ENCODE measurements around the gene CRACR2B.

The CRACR2B gene

DNA sequence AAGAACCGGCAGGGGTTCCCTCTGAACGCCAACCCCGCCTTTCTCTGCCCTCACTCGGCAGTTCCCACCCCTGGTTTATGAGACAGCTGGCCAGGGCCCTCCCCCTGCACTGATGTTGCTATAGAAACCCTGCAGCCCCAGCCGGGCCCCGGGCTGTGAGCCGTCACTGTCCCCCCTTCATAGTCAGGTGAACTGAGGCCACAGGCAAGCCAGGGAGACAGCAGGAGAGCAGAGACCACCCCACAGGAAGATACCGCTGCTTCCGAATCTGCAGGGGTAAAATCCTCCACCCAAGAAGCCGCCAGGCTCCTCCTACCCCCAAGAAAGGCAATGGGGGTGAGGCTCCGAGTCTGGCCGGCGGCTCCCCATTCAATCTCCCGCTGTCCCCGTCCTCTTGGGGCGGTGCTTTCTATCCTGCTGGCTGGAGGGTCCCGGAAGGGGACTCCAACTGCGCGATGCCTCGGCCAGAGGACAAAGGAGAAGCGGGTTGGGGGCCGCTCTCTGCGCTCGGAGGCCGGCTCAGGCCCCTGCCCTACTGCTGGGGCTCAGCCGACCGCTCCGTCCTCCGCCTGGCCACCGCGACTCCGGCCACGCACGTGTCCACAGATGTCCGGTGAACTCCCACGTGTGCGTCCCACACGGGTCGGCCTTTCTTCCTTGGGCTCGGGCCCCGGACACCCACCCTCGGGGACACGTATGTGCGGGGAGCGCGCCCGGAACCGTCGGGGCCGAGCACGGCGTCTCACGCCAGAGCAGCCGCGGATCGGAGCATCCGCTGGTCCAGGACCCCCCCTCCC lies 30.2 kb upstream of the CRACR2B start:
- peak; percentile 80 for DNase-seq

DNA sequence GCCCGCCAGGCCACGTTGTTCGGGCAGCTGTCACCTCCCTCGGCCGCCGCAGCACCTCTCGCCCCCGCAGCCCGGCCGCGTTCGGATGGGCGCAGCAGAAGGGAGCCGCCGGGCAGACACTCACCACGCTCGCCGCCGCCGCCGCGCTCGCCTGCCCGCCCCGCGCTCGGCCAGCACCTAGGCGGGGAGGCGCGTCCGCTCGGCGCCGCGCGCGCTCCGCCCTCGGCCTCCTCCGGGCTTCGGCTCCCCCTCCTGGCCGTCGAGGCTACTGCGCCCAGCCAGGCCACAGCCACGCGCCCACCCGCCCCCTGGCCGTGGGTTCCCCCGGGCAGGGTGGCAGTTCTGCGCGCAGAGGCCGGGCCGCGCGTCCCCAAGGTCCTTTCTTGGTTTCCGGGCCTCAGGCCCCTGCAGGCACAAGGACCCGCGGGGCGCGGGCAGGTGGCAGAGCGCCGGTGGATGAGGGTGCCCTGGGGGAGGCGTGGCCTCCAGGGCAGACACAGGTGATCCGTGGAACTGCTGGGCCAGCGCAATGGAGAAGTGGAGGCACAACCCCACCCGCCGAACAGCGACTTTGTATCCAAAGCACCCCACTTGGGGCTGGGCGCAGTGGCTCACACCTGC lies 29.5 kb upstream of the CRACR2B start, which contains the start of gene SLC25A22:
Gene SLC25A22, minus strand, starts transcription at position 189 of the 621 bp plus-strand sequence. CDS start 3,275 bp downstream, outside the sequence.
- no CpG with 5 or more reads among the region's 69 CpGs for WGBS (ENCODE audit: extremely low coverage, insufficient coverage, low lambda C conversion rate)
- Histone ChIP-seq H3K36me3 (ENCODE audit: control insufficient read depth, insufficient read depth, low read length) (no peaks in the 10 kb centered on the region), H2BK15ac (replicated peaks; ENCODE audit: low read depth) (no peak within 1 kb of the TSS)

More for the DNA sequence above, 30.2 kb upstream of the CRACR2B start:
- peaks cover 3% of the 10 kb centered on the region for H3K79me2 ChIP-seq (ENCODE audit: control insufficient read depth, insufficient read depth, low read length)
- H3K18ac ChIP-seq (ENCODE audit: low read length): peak overlapping the region; percentile 44
- H2BK15ac ChIP-seq (replicated peaks; ENCODE audit: low read depth): no peak overlapping the region
- H4K8ac ChIP-seq (ENCODE audit: low read depth, low read length): no peak overlapping the region
- H2AK5ac ChIP-seq (ENCODE audit: low read length): no peak overlapping the region
- no peak overlapping the region for H3K23ac ChIP-seq (ENCODE audit: low read length)
- H3K36me3 ChIP-seq (ENCODE audit: control insufficient read depth, insufficient read depth, low read length): no peaks in the 10 kb centered on the region
- H3K9ac ChIP-seq (ENCODE audit: low read length): peak overlapping the region; percentile 99
- H3K4me3 ChIP-seq (ENCODE audit: low read length): peak overlapping the region; percentile 90
- H3K4ac ChIP-seq (ENCODE audit: low read depth, low read length): peak overlapping the region; percentile 8
- H2BK120ac ChIP-seq (ENCODE audit: low read depth, low read length): no peak overlapping the region
- no peaks in the 10 kb centered on the region for H3K27me3 ChIP-seq (ENCODE audit: insufficient read depth, low read length, poor library complexity)
- H3K4me1 ChIP-seq (ENCODE audit: control insufficient read depth, low read depth, low read length): no peaks in the 10 kb centered on the region
- peak overlapping the region; percentile 73 for H2BK5ac ChIP-seq (ENCODE audit: low read length)
- H3K56ac ChIP-seq (ENCODE audit: low read length): peak overlapping the region; percentile 100
- no peak overlapping the region for H4K5ac ChIP-seq (ENCODE audit: low read length)
- peak overlapping the region; percentile 76 for H3K4me2 ChIP-seq (ENCODE audit: low read length)
- H3K27ac ChIP-seq (ENCODE audit: low read depth, low read length): peak overlapping the region; percentile 54
- H3K79me1 ChIP-seq (ENCODE audit: low read length): peaks cover 4% of the 10 kb centered on the region
- WGBS (ENCODE audit: extremely low coverage, insufficient coverage, low lambda C conversion rate): no CpG with 5 or more reads among the region's 57 CpGs

DNA sequence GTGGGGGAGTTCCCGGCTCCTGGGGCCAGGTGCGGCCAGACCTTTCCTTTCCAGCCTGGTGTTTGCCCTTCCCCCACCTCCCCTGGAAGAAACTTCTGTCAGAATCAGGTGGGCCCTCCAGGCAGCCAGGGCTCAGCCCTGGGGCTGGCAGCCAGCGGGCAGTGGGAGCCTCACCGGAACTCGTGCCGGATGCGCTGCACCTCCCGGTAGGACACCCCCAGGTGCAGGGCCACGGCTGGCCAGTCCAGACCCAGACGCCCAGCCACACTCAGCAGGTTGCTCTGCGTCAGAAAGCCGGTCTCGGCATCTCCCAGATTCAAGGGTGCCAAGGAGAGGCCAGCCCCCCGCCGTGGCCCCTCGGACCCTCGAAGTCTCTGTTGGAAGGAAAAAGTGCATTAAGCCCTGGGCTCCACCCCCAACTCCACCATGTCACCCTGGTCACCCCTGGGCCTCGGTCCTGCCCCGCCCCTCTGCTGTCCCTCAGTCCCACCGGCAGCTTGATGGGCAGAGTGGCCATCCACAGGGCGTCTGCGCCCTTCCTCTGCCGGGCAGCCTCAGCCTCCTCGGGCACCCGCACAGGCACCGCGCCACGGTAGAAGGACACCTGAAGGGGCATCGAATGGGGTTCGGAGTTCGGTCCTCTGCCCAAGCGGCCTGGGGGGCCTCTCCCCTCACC lies 27.9 kb upstream of the CRACR2B start:
- Histone ChIP-seq H3K4me1 (ENCODE audit: control insufficient read depth, low read depth, low read length) (peaks cover 4% of the 10 kb centered on the region), H3K18ac (ENCODE audit: low read length) (no peak overlapping the region), H3K79me1 (ENCODE audit: low read length) (peaks cover 4% of the 10 kb centered on the region), H3K9ac (ENCODE audit: low read length) (no peak overlapping the region), H2BK15ac (replicated peaks; ENCODE audit: low read depth) (no peak overlapping the region), H3K23ac (ENCODE audit: low read length) (no peak overlapping the region), H3K4me2 (ENCODE audit: low read length) (no peak overlapping the region), H3K4ac (ENCODE audit: low read depth, low read length) (no peak overlapping the region), H3K56ac (ENCODE audit: low read length) (no peak overlapping the region), H3K79me2 (ENCODE audit: control insufficient read depth, insufficient read depth, low read length) (peaks cover 3% of the 10 kb centered on the region), H3K4me3 (ENCODE audit: low read length) (no peak overlapping the region), H3K36me3 (ENCODE audit: control insufficient read depth, insufficient read depth, low read length) (no peaks in the 10 kb centered on the region), H4K8ac (ENCODE audit: low read depth, low read length) (no peak overlapping the region), H4K5ac (ENCODE audit: low read length) (no peak overlapping the region), H2BK5ac (ENCODE audit: low read length) (no peak overlapping the region), H2BK120ac (ENCODE audit: low read depth, low read length) (no peak overlapping the region), H3K27ac (ENCODE audit: low read depth, low read length) (no peak overlapping the region), H3K27me3 (ENCODE audit: insufficient read depth, low read length, poor library complexity) (no peaks in the 10 kb centered on the region), H2AK5ac (ENCODE audit: low read length) (no peak overlapping the region)
- DNase-seq: no peak
- WGBS (ENCODE audit: extremely low coverage, insufficient coverage, low lambda C conversion rate): no CpG with 5 or more reads among the region's 32 CpGs

More for the DNA sequence above, 29.5 kb upstream of the CRACR2B start, which contains the start of gene SLC25A22:
- Histone ChIP-seq H3K56ac (ENCODE audit: low read length) (peak within 1 kb of the TSS; percentile 100), H3K18ac (ENCODE audit: low read length) (peak within 1 kb of the TSS; percentile 44), H3K4me3 (ENCODE audit: low read length) (peak within 1 kb of the TSS; percentile 90), H2BK120ac (ENCODE audit: low read depth, low read length) (no peak within 1 kb of the TSS), H2AK5ac (ENCODE audit: low read length) (no peak within 1 kb of the TSS), H4K8ac (ENCODE audit: low read depth, low read length) (no peak within 1 kb of the TSS), H3K23ac (ENCODE audit: low read length) (no peak within 1 kb of the TSS), H3K4me2 (ENCODE audit: low read length) (peak within 1 kb of the TSS; percentile 76), H3K4me1 (ENCODE audit: control insufficient read depth, low read depth, low read length) (no peaks in the 10 kb centered on the region), H2BK5ac (ENCODE audit: low read length) (peak within 1 kb of the TSS; percentile 73), H3K4ac (ENCODE audit: low read depth, low read length) (peak within 1 kb of the TSS; percentile 8), H4K5ac (ENCODE audit: low read length) (no peak within 1 kb of the TSS), H3K79me2 (ENCODE audit: control insufficient read depth, insufficient read depth, low read length) (peaks cover 3% of the 10 kb centered on the region), H3K27ac (ENCODE audit: low read depth, low read length) (peak within 1 kb of the TSS; percentile 54), H3K27me3 (ENCODE audit: insufficient read depth, low read length, poor library complexity) (no peaks in the 10 kb centered on the region), H3K9ac (ENCODE audit: low read length) (peak within 1 kb of the TSS; percentile 99), H3K79me1 (ENCODE audit: low read length) (peaks cover 4% of the 10 kb centered on the region)
- DNase-seq: peak; percentile 85

DNA sequence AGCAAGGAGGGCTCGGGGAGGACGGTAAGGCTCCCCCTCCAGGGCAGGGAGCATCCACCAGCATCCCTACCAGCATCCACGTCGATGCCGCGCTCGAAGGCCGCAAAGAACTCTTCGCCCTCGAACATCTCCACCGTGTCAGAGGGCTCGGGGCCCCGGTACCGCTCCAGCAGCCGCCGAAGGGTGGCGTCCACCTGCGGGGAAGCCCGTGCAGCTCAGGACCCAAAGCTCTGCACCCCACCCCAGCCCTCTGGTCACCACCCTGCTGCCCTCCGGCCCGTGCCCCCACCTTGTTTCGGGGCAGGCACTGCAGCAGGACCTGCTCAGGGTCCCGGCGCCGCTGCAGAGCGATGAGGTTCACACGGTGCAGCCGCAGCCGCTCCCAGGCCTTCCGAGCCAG lies 27.2 kb upstream of the CRACR2B start:
- H3K4ac ChIP-seq (ENCODE audit: low read depth, low read length): no peak overlapping the region
- H3K56ac ChIP-seq (ENCODE audit: low read length): no peak overlapping the region
- no peak overlapping the region for H3K4me3 ChIP-seq (ENCODE audit: low read length)
- no peak overlapping the region for H2BK5ac ChIP-seq (ENCODE audit: low read length)
- no peaks in the 10 kb centered on the region for H3K27me3 ChIP-seq (ENCODE audit: insufficient read depth, low read length, poor library complexity)
- no peaks in the 10 kb centered on the region for H3K36me3 ChIP-seq (ENCODE audit: control insufficient read depth, insufficient read depth, low read length)
- H3K18ac ChIP-seq (ENCODE audit: low read length): no peak overlapping the region
- H3K79me2 ChIP-seq (ENCODE audit: control insufficient read depth, insufficient read depth, low read length): peaks cover 3% of the 10 kb centered on the region
- peaks cover 4% of the 10 kb centered on the region for H3K4me1 ChIP-seq (ENCODE audit: control insufficient read depth, low read depth, low read length)
- no peak overlapping the region for H3K27ac ChIP-seq (ENCODE audit: low read depth, low read length)
- no peak overlapping the region for H2BK15ac ChIP-seq (replicated peaks; ENCODE audit: low read depth)
- no peak overlapping the region for H4K8ac ChIP-seq (ENCODE audit: low read depth, low read length)
- no peak overlapping the region for H2AK5ac ChIP-seq (ENCODE audit: low read length)
- H2BK120ac ChIP-seq (ENCODE audit: low read depth, low read length): no peak overlapping the region
- H4K5ac ChIP-seq (ENCODE audit: low read length): no peak overlapping the region
- H3K23ac ChIP-seq (ENCODE audit: low read length): no peak overlapping the region
- peaks cover 4% of the 10 kb centered on the region for H3K79me1 ChIP-seq (ENCODE audit: low read length)
- H3K4me2 ChIP-seq (ENCODE audit: low read length): no peak overlapping the region
- DNase-seq: no peak
- no CpG with 5 or more reads among the region's 30 CpGs for WGBS (ENCODE audit: extremely low coverage, insufficient coverage, low lambda C conversion rate)
- no peak overlapping the region for H3K9ac ChIP-seq (ENCODE audit: low read length)

DNA sequence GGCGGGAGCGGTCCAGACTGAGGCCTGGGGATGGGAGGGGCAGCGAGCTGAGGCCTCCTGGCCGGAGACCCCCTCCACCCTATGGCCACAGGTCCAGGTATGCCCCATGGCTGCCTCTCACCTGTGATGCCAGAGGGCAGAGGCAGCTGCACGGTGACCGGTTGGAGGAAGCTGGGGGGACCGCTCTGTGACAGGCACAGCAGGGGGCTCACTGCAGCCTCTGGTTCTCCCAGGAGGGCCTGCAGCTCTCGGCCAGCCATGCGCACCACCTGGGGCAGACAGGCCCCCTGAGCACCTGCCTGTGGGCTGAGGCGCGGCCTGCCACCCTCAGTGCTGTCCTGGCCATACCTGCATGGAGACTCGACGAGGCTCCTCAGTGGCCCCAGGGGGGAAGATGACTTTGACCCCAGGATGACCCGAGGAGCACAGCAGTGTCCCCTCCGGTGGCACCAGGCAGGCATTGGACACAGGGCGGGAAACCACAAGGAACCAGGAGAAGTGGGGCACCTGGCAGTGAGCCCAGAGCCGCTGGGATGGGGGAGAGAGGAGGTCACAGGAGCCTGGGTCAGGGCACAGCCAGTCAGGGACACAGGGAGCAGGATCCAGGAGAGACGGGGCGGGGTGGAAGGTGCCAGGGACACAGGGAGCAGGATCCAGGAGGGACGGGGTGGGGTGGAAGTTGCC lies 26.5 kb upstream of the CRACR2B start:
- no peak for DNase-seq
- Histone ChIP-seq H3K4me2 (ENCODE audit: low read length) (no peak overlapping the region), H3K27me3 (ENCODE audit: insufficient read depth, low read length, poor library complexity) (no peaks in the 10 kb centered on the region), H3K4ac (ENCODE audit: low read depth, low read length) (no peak overlapping the region), H3K27ac (ENCODE audit: low read depth, low read length) (no peak overlapping the region), H2BK5ac (ENCODE audit: low read length) (no peak overlapping the region), H2BK15ac (replicated peaks; ENCODE audit: low read depth) (no peak overlapping the region), H3K23ac (ENCODE audit: low read length) (no peak overlapping the region), H3K4me3 (ENCODE audit: low read length) (no peak overlapping the region), H3K79me1 (ENCODE audit: low read length) (peaks cover 4% of the 10 kb centered on the region), H2BK120ac (ENCODE audit: low read depth, low read length) (no peak overlapping the region), H3K9ac (ENCODE audit: low read length) (no peak overlapping the region), H3K36me3 (ENCODE audit: control insufficient read depth, insufficient read depth, low read length) (no peaks in the 10 kb centered on the region), H3K18ac (ENCODE audit: low read length) (no peak overlapping the region), H3K4me1 (ENCODE audit: control insufficient read depth, low read depth, low read length) (peaks cover 4% of the 10 kb centered on the region), H3K79me2 (ENCODE audit: control insufficient read depth, insufficient read depth, low read length) (peaks cover 3% of the 10 kb centered on the region), H4K5ac (ENCODE audit: low read length) (no peak overlapping the region), H2AK5ac (ENCODE audit: low read length) (no peak overlapping the region), H4K8ac (ENCODE audit: low read depth, low read length) (no peak overlapping the region), H3K56ac (ENCODE audit: low read length) (no peak overlapping the region)
- WGBS (ENCODE audit: extremely low coverage, insufficient coverage, low lambda C conversion rate): no CpG with 5 or more reads among the region's 20 CpGs

Data from mesendoderm (in vitro differentiated cells).